ENCODE data around the gene GAL. TPM values are rescaled to one million over a fixed set of nuclear protein-coding genes. Genes with fewer than 3 reads are reported as not detected.

GAL gene
- total and polyA plus RNA-seq, 2 of the 8 experiments (the other 6 are each of a cell fraction or from before 2014, with no cell fraction given), result 81.8 to 233 TPM

DNA sequence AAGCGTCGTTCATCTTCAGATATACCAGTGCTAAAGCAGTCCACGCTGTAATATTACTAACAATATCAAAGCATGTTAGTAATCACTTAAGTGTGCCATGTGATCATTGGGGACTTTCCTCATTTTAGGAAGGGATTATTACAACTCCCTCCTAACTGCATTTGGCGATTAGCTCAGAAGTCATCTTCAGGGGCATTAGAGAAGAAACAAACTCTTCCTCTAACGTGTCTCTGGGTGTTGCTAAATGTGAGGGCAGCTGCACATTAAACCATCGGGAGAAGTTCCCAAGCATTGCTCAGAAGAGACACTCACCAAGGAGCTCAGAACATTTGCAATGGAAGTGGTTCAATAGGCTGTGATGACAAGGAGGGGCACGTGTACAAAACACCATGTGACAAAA lies 49.8 kb downstream of the GAL start:
- Histone ChIP-seq H2BK20ac (ENCODE audit: low read length) (no peak overlapping the region), H2BK12ac (ENCODE audit: low read depth, low read length) (no peak overlapping the region), H3K4me2 (ENCODE audit: insufficient read depth in 1 of 2, low read depth in 2 of 2, low read length in 2 of 2) (no peak overlapping the region), H3K4me3 (ENCODE audit: extremely low read depth in 1 of 4, insufficient read depth in 2 of 4, low read depth in 3 of 4, low read length in 4 of 4) (no peak overlapping the region), H3K23me2 (ENCODE audit: low read depth, low read length) (no peaks in the 10 kb centered on the region), H3K18ac (ENCODE audit: extremely low read depth, low read length) (no peak overlapping the region), H2AK5ac (ENCODE audit: low read depth, low read length) (no peak overlapping the region), H3K79me2 (ENCODE audit: control insufficient read depth in 1 of 2, insufficient read depth in 2 of 2, low read length in 2 of 2) (no peaks in the 10 kb centered on the region), H3K79me1 (ENCODE audit: low read depth, low read length) (0 out of 2 replicates have a peak, but pooled peaks cover 3% of the 10 kb centered on the region), H3K56ac (replicated peaks; ENCODE audit: insufficient read length, low read depth, low read length) (no peak overlapping the region), H4K8ac (ENCODE audit: extremely low read depth, insufficient read depth, low read length) (no peak overlapping the region), H3K4me1 (replicated peaks in 1 of 4; ENCODE audit: control insufficient read depth in 3 of 4, insufficient read depth in 4 of 4, low read length in 3 of 4) (no peaks in the 10 kb centered on the region), H3K36me3 (ENCODE audit: control insufficient read depth in 2 of 4, insufficient read depth in 4 of 4, low read length in 3 of 4) (peaks cover 3 to 29% (median 14%) of the 10 kb centered on the region in 4 experiments; a peak in 7 of 8 replicates), H4K91ac (replicated peaks; ENCODE audit: insufficient read length, low read length) (no peak overlapping the region), H3K27me3 (replicated peaks in 1 of 4; ENCODE audit: control insufficient read depth in 3 of 4, extremely low read depth in 1 of 4, insufficient read depth in 3 of 4, low read length in 3 of 4) (no peaks in the 10 kb centered on the region), H3K27ac (ENCODE audit: low read depth, low read length) (no peak overlapping the region), H4K20me1 (replicated peaks in 1 of 2; ENCODE audit: control insufficient read depth in 1 of 2, insufficient read depth in 2 of 2, low read length in 2 of 2) (peaks cover 2% of the 10 kb centered on the region in 2 experiments), H3K14ac (ENCODE audit: insufficient read length) (no peak overlapping the region), H2BK15ac (ENCODE audit: low read length) (no peak overlapping the region), H2BK120ac (replicated peaks; ENCODE audit: low read depth, low read length) (no peak overlapping the region), H4K5ac (ENCODE audit: insufficient read length, low read depth, low read length) (no peak overlapping the region), H2AFZ (ENCODE audit: low read length) (no peak overlapping the region), H3K9ac (replicated peaks in 1 of 4; ENCODE audit: extremely low read depth in 1 of 4, low read depth in 3 of 4, low read length in 3 of 4) (no peak overlapping the region), H3K4ac (replicated peaks; ENCODE audit: insufficient read length, low read depth, low read length) (no peak overlapping the region), H3K9me3 (ENCODE audit: insufficient read depth in 2 of 2, low read depth in 1 of 2, low read length in 1 of 2) (no peaks in the 10 kb centered on the region), H2BK5ac (ENCODE audit: low read depth, low read length) (no peak overlapping the region), H3K23ac (ENCODE audit: insufficient read length) (no peak overlapping the region)
- 90% methylated on average over 7 of the region's 7 CpGs; no CpG with 5 or more reads in 1 of the 2 experiments for WGBS, 2 experiments (ENCODE audit: extremely low coverage in 1 of 2, insufficient coverage in 1 of 2, insufficient read length in 1 of 2, insufficient replicate concordance in 2 of 2, low coverage in 1 of 2, low lambda C conversion rate in 2 of 2, missing lambda C conversion rate in 1 of 2)
- DNase-seq (ENCODE audit: low read depth in 1 of 2, low spot score in 2 of 2), result no peak
- ChIA-PET POLR2A (ENCODE audit: partially characterized antibody) (interaction anchor here (1.1 to 6.1 kb wide), 7 partner anchors 8 to 131 kb away, joined by 3 to 32 read pairs (median 5); no protein-coding TSS in a partner anchor), CTCF (ENCODE audit: partially characterized antibody) (interaction anchor here (1.0 to 1.5 kb wide), 3 partner anchors 65 to 123 kb away, joined by 3 read pairs; no protein-coding TSS in a partner anchor)
- no peak for FAIRE-seq
- no peak for TF ChIP-seq SRF (IDR thresholded peaks at IDR 0.05; ENCODE audit: low read depth, low read length)
